Measurements from ENCODE around the gene AHI1.

Gene AHI1

DNA sequence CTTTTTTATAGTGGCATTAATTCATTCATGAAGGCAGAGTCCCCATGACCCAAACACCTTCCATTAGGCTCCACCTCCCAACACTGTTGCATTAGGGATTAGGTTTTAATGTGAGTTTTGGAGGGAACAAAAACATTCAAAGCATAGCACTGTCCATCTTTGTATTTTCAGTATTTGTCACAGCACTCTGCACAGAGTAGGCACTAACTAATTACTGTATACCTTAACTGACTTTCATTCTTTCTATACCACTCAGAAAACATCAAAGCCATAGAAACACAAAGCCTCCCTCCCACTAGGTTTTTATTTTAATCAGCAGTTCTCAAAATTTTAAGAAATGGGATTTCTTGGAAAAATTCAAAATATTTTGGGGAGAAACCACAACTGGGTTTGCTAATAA is 21.8 kb upstream of the AHI1 start:
- DNase-seq (ENCODE audit: low read depth): no peak
- H3K4me3 ChIP-seq (ENCODE audit: low read depth, low read length): no peak overlapping the region
- no peak for TF ChIP-seq MYC (IDR thresholded peaks at IDR 0.05; ENCODE audit: low read depth, low read length)
- TF ChIP-seq, protein P1, sequence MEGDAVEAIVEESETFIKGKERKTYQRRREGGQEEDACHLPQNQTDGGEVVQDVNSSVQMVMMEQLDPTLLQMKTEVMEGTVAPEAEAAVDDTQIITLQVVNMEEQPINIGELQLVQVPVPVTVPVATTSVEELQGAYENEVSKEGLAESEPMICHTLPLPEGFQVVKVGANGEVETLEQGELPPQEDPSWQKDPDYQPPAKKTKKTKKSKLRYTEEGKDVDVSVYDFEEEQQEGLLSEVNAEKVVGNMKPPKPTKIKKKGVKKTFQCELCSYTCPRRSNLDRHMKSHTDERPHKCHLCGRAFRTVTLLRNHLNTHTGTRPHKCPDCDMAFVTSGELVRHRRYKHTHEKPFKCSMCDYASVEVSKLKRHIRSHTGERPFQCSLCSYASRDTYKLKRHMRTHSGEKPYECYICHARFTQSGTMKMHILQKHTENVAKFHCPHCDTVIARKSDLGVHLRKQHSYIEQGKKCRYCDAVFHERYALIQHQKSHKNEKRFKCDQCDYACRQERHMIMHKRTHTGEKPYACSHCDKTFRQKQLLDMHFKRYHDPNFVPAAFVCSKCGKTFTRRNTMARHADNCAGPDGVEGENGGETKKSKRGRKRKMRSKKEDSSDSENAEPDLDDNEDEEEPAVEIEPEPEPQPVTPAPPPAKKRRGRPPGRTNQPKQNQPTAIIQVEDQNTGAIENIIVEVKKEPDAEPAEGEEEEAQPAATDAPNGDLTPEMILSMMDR (IDR thresholded peaks at IDR 0.05; ENCODE audit: low read depth, low read length): no peak
- no peak for TF ChIP-seq MAX (IDR thresholded peaks at IDR 0.05; ENCODE audit: low read depth, low read length)
- TF ChIP-seq POLR2A (IDR thresholded peaks at IDR 0.05; ENCODE audit: extremely low read depth, insufficient read length): no peak

GRCh38 chr6:135517527-135517926 is 20.0 kb upstream of the AHI1 start:
- no peak for DNase-seq (ENCODE audit: low read depth)
- TF ChIP-seq MAX (IDR thresholded peaks at IDR 0.05; ENCODE audit: low read depth, low read length) (no peak), MYC (IDR thresholded peaks at IDR 0.05; ENCODE audit: low read depth, low read length) (no peak), POLR2A (IDR thresholded peaks at IDR 0.05; ENCODE audit: extremely low read depth, insufficient read length) (no peak)
- TF ChIP-seq, protein P1 (IDR thresholded peaks at IDR 0.05; ENCODE audit: low read depth, low read length): no peak
- no peak overlapping the region for H3K4me3 ChIP-seq (ENCODE audit: low read depth, low read length)

DNA sequence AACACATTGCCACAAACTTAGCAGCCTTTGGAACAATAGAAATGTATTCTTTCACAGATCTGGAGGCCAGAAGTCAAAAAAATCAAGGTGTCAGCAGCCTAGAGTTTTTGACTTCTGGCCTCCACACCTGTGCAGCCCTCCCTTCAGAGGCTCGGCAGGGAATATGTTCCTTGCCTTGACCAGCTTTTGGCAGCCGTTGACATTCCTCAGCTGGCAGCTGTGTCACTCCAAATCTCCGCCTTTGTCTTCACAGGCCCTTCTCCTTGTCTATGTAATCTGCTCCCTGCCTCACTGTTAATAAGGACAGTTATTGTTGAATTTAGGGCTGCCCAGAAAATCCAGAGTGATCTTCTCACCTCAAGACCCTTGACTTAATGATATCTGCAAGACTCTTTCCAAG is 17.2 kb upstream of the AHI1 start:
- TF ChIP-seq, protein P1 (IDR thresholded peaks at IDR 0.05; ENCODE audit: low read depth, low read length): no peak
- no peak for TF ChIP-seq MYC (IDR thresholded peaks at IDR 0.05; ENCODE audit: low read depth, low read length)
- no peak for TF ChIP-seq MAX (IDR thresholded peaks at IDR 0.05; ENCODE audit: low read depth, low read length)
- no peak for TF ChIP-seq POLR2A (IDR thresholded peaks at IDR 0.05; ENCODE audit: extremely low read depth, insufficient read length)
- DNase-seq (ENCODE audit: low read depth): no peak
- H3K4me3 ChIP-seq (ENCODE audit: low read depth, low read length): no peak overlapping the region

- no peak overlapping the region for H3K4me3 ChIP-seq (ENCODE audit: low read depth, low read length)
- TF ChIP-seq POLR2A (IDR thresholded peaks at IDR 0.05; ENCODE audit: extremely low read depth, insufficient read length) (no peak), MAX (IDR thresholded peaks at IDR 0.05; ENCODE audit: low read depth, low read length) (no peak), MYC (IDR thresholded peaks at IDR 0.05; ENCODE audit: low read depth, low read length) (no peak)
- TF ChIP-seq, protein P1 (IDR thresholded peaks at IDR 0.05; ENCODE audit: low read depth, low read length): peak; percentile 20
- peak; percentile 68 for DNase-seq (ENCODE audit: low read depth)
Observed at GRCh38 chr6:135506270-135506997, 8.9 kb upstream of the AHI1 start.

GRCh38 chr6:135505648-135506047 is 8.1 kb upstream of the AHI1 start:
- no peak overlapping the region for H3K4me3 ChIP-seq (ENCODE audit: low read depth, low read length)
- DNase-seq (ENCODE audit: low read depth): no peak
- TF ChIP-seq, protein P1 (IDR thresholded peaks at IDR 0.05; ENCODE audit: low read depth, low read length): no peak
- no peak for TF ChIP-seq MAX (IDR thresholded peaks at IDR 0.05; ENCODE audit: low read depth, low read length)
- no peak for TF ChIP-seq MYC (IDR thresholded peaks at IDR 0.05; ENCODE audit: low read depth, low read length)
- TF ChIP-seq POLR2A (IDR thresholded peaks at IDR 0.05; ENCODE audit: extremely low read depth, insufficient read length): no peak
